Measurements from ENCODE around the gene SAMD14.

- TF ChIP-seq CTCF (conservative IDR thresholded peaks at IDR 0.05 in 1 of 2, IDR thresholded peaks at IDR 0.05 in 1 of 2; ENCODE audit: low read depth in 1 of 2, low read length in 2 of 2) (no peak), EZH2 (IDR thresholded peaks at IDR 0.05; ENCODE audit: low read length, missing control alignments) (no peak)
Measured at GRCh38 chr17:50111673-50112655, 18.0 kb downstream of the SAMD14 start.
